K562 (cell line): ENCODE data around the gene AQP1. TPM values are rescaled to one million over a fixed set of nuclear protein-coding genes. Genes with fewer than 3 reads are reported as not detected.
A peak's percentile ranks its signal among the peaks of the same experiment; 100 is the strongest.

Source experiments
- COPS2 ChIP-seq: fragments of 450-650 bp; conservative IDR thresholded peaks from 2 replicates; pipeline ENCODE4 v1.6.1; 2016; ENCODE audit warnings: mild to moderate bottlenecking, moderate library complexity
- CREM ChIP-seq: IDR thresholded peaks from 2 replicates; pipeline ENCODE4 v1.6.1; 2014; ENCODE audit warnings: antibody characterized with exemption, low read depth
- ELK3 ChIP-seq: fragments of 450-650 bp; formaldehyde crosslinking; IDR thresholded peaks from 2 replicates; pipeline ENCODE4 v1.4.0; 2020; ENCODE audit warnings: mild to moderate bottlenecking
- ETS1 ChIP-seq: conservative IDR thresholded peaks from 2 replicates; pipeline ENCODE4 v1.6.1; 2011; ENCODE audit warnings: low read depth, mild to moderate bottlenecking, low read length; ENCODE audit not compliant: control insufficient read depth
- FOXP1 ChIP-seq: sonication (generic); formaldehyde crosslinking; IDR thresholded peaks from 2 replicates; pipeline ENCODE4 v1.8.0; 2022; ENCODE audit warnings: mild to moderate bottlenecking, missing genetic modification reagents
- HMGN3 ChIP-seq: IDR thresholded peaks from 2 replicates; pipeline ENCODE4 v1.6.1; 2011; ENCODE audit warnings: borderline replicate concordance, low read depth, mild to moderate bottlenecking, mixed read lengths, low read length; ENCODE audit not compliant: insufficient read length; ENCODE audit errors: extremely low read depth
- HNRNPL ChIP-seq: fragments of 200-400 bp; formaldehyde crosslinking; IDR thresholded peaks from 2 replicates; pipeline ENCODE4 v1.6.1; 2017; ENCODE audit warnings: low read depth, mild to moderate bottlenecking, low read length
- L3MBTL2 ChIP-seq: fragments of 450-650 bp; IDR thresholded peaks from 2 replicates; pipeline ENCODE4 v1.6.1; 2016; ENCODE audit warnings: mild to moderate bottlenecking, moderate library complexity
- MAFK ChIP-seq: IDR thresholded peaks from 2 replicates; pipeline ENCODE4 v1.6.1; 2011; ENCODE audit warnings: low read length, improper control_type of control experiment
- MAZ ChIP-seq, 2 experiments: fragments of 450-650 bp in 1 of 2; sonication (generic) in 1 of 2; formaldehyde crosslinking; IDR thresholded peaks in 1 of 2; conservative IDR thresholded peaks in 1 of 2; 2 replicates each; pipeline versions ENCODE4 v1.4.0 to v1.5.0; 2020; ENCODE audit warnings: mild to moderate bottlenecking in 1 of 2, missing genetic modification reagents in 1 of 2
- MCM3 ChIP-seq: fragments of 450-650 bp; IDR thresholded peaks from 2 replicates; pipeline ENCODE4 v1.6.1; 2016
- POLR2G ChIP-seq: fragments of 200-400 bp; formaldehyde crosslinking; IDR thresholded peaks from 2 replicates; pipeline ENCODE4 v1.6.1; 2017; ENCODE audit warnings: low read depth, mild to moderate bottlenecking, antibody characterized with exemption, low read length, moderate library complexity
- RHOXF2B ChIP-seq: fragments of 250-450 bp; sonication (Bioruptor Pico); conservative IDR thresholded peaks from 2 replicates; pipeline ENCODE4 v1.5.1; 2021
- SMARCA5 ChIP-seq: fragments of 450-650 bp; IDR thresholded peaks from 2 replicates; pipeline ENCODE4 v1.6.1; 2016
- SMARCE1 ChIP-seq: fragments of 450-650 bp; IDR thresholded peaks from 2 replicates; pipeline ENCODE4 v1.7.1; 2016; ENCODE audit warnings: mild to moderate bottlenecking
- STAT5B ChIP-seq: fragments of 250-450 bp; sonication (Bioruptor Pico); IDR thresholded peaks from 2 replicates; pipeline ENCODE4 v1.8.0; 2021; ENCODE audit warnings: mild to moderate bottlenecking, inconsistent platforms
- TEAD4 ChIP-seq, 2 experiments: sonication (generic) in 1 of 2; formaldehyde crosslinking in 1 of 2; IDR thresholded peaks; 2 replicates each; pipeline versions ENCODE4 v1.6.1 to v1.8.0; 2012 to 2022; ENCODE audit warnings: borderline replicate concordance in 1 of 2, inconsistent platforms in 1 of 2, low read length in 1 of 2, mild to moderate bottlenecking in 1 of 2, missing genetic modification reagents in 1 of 2
- ZFP36 ChIP-seq: fragments of 150-350 bp; IDR thresholded peaks from 2 replicates; pipeline ENCODE4 v1.6.1; 2018; ENCODE audit warnings: low read length, low read depth; ENCODE audit not compliant: partially characterized antibody
- ZNF232 ChIP-seq: sonication (generic); formaldehyde crosslinking; IDR thresholded peaks from 2 replicates; pipeline ENCODE4 v1.8.0; 2022; ENCODE audit warnings: mild to moderate bottlenecking, missing genetic modification reagents
- ZNF408 ChIP-seq: fragments of 250-450 bp; sonication (Bioruptor Pico); IDR thresholded peaks from 2 replicates; pipeline ENCODE4 v1.4.0; 2020; ENCODE audit warnings: low read depth, mild to moderate bottlenecking, moderate library complexity
- ZNF436 ChIP-seq: fragments of 250-450, 450-650 bp; sonication (Bioruptor Pico); formaldehyde crosslinking; IDR thresholded peaks from 2 replicates; pipeline ENCODE4 v1.7.0; 2020; ENCODE audit warnings: mild to moderate bottlenecking
- polyA plus RNA-seq, 8 experiments: library from polyadenylated mRNA; depleted of rRNA in 4 of 8; stranded (reverse) in 5 of 8; unstranded in 3 of 8; fragments of >200 nt; fragmentation: Nextera tagmentation in 2 of 8; fragmentation: Illumina TruSeq in 1 of 8; extraction: Ambion mirVana in 2 of 8; extraction: Trizol in 1 of 8; gene quantifications; 2 replicates each; pipeline versions ENCODE4 v1.2.1 to v1.2.3, GENCODE V29; 2011 to 2014; ENCODE audit warnings: inconsistent platforms in 1 of 8, missing spikeins in 1 of 8
- total RNA-seq, 7 experiments: library from RNA; depleted of rRNA in 6 of 7; stranded (reverse); fragments of >200 nt in 6 of 7; fragmentation: Illumina TruSeq in 2 of 7; extraction: Trizol in 2 of 7; gene quantifications; 2 replicates each; pipeline versions ENCODE4 v1.2.1 to v1.2.3, GENCODE V29; 2011 to 2021; ENCODE audit warnings: low replicate concordance in 1 of 7
- TF ChIP-seq, protein P1 (sequence below): fragments of 250-450 bp; sonication (Bioruptor Pico); IDR thresholded peaks from 2 replicates; pipeline ENCODE4 v1.8.0; 2022; ENCODE audit warnings: moderate library complexity, mild to moderate bottlenecking, inconsistent platforms
- TF ChIP-seq, protein P2 (sequence below): sonication (generic); formaldehyde crosslinking; IDR thresholded peaks from 2 replicates; pipeline ENCODE4 v1.9.0; 2022; ENCODE audit warnings: mild to moderate bottlenecking, missing genetic modification reagents
- TF ChIP-seq, protein P3 (sequence below): fragments of 450-650 bp; IDR thresholded peaks from 2 replicates; pipeline ENCODE4 v1.6.1; 2016; ENCODE audit warnings: antibody characterized with exemption

The AQP1 gene
- total and polyA plus RNA-seq, 9 of the 15 experiments (the other 6 are each of a cell fraction or from before 2014, with no cell fraction given) = 0.18 to 12.6 (median 4.1) TPM

- TF ChIP-seq TEAD4 (IDR thresholded peaks at IDR 0.05; ENCODE audit: low read length) = peak; percentile 95
- no peak for TF ChIP-seq TEAD4 (CRISPR knock-in tag; IDR thresholded peaks at IDR 0.05; ENCODE audit: borderline replicate concordance)
- TF ChIP-seq HMGN3 = peak; percentile 81
- TF ChIP-seq MAZ (CRISPR knock-in tag; conservative IDR thresholded peaks at IDR 0.05 in 1 of 2, IDR thresholded peaks at IDR 0.05 in 1 of 2) = 0 out of 4 replicates have a peak, but pooled peaks of 1 of the 2 experiments have one; percentile 43
- peak; percentile 82; the same call in 1 of the 2 replicates for TF ChIP-seq ETS1
- no peak for TF ChIP-seq MCM3
- no peak for TF ChIP-seq MAFK
- peak; percentile 71 for TF ChIP-seq L3MBTL2
- TF ChIP-seq, protein P1, sequence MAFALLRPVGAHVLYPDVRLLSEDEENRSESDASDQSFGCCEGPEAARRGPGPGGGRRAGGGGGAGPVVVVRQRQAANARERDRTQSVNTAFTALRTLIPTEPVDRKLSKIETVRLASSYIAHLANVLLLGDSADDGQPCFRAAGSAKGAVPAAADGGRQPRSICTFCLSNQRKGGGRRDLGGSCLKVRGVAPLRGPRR = no peak
- TF ChIP-seq ELK3 (CRISPR knock-in tag) = no peak
- 0 out of 2 replicates have a peak, but pooled peaks have one; percentile 51 for TF ChIP-seq SMARCA5
- no peak for TF ChIP-seq ZNF408 (CRISPR knock-in tag)
- TF ChIP-seq HNRNPL = no peak
- TF ChIP-seq SMARCE1 = peak; percentile 69
- peak; percentile 95 for TF ChIP-seq ZFP36
- TF ChIP-seq ZNF232 (CRISPR knock-in tag) = no peak
- TF ChIP-seq, protein P2, sequence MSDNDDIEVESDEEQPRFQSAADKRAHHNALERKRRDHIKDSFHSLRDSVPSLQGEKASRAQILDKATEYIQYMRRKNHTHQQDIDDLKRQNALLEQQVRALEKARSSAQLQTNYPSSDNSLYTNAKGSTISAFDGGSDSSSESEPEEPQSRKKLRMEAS (CRISPR knock-in tag) = peak; percentile 62; the same call in 1 of the 2 replicates
- 0 out of 2 replicates have a peak, but pooled peaks have one; percentile 54 for TF ChIP-seq FOXP1
- peak; percentile 54 for TF ChIP-seq CREM
- TF ChIP-seq POLR2G = no peak
- TF ChIP-seq RHOXF2B (CRISPR knock-in tag) = no peak
- TF ChIP-seq, protein P3, sequence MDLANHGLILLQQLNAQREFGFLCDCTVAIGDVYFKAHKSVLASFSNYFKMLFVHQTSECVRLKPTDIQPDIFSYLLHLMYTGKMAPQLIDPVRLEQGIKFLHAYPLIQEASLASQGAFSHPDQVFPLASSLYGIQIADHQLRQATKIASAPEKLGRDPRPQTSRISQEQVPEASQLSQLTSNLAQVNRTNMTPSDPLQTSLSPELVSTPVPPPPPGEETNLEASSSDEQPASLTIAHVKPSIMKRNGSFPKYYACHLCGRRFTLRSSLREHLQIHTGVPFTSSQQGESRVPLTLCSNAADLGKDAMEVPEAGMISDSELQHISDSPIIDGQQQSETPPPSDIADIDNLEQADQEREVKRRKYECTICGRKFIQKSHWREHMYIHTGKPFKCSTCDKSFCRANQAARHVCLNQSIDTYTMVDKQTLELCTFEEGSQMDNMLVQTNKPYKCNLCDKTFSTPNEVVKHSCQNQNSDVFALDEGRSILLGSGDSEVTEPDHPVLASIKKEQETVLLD = 0 out of 2 replicates have a peak, but pooled peaks have one; percentile 63
- no peak for TF ChIP-seq STAT5B (CRISPR knock-in tag)
- peak; percentile 79 for TF ChIP-seq ZNF436 (CRISPR knock-in tag)
- TF ChIP-seq COPS2 = no peak
These were observed 14.6 kb upstream of the AQP1 start (continued) for GRCh38 chr7:30896783-30897637.
